ENCODE measurements around the gene ELP1. TPM values are rescaled to one million over a fixed set of nuclear protein-coding genes. Genes with fewer than 3 reads are reported as not detected.

The ELP1 gene
- total and polyA plus RNA-seq, 2 of the 4 experiments (the other 2 are of a cell fraction) = 20.0 to 43.2 TPM

DNA sequence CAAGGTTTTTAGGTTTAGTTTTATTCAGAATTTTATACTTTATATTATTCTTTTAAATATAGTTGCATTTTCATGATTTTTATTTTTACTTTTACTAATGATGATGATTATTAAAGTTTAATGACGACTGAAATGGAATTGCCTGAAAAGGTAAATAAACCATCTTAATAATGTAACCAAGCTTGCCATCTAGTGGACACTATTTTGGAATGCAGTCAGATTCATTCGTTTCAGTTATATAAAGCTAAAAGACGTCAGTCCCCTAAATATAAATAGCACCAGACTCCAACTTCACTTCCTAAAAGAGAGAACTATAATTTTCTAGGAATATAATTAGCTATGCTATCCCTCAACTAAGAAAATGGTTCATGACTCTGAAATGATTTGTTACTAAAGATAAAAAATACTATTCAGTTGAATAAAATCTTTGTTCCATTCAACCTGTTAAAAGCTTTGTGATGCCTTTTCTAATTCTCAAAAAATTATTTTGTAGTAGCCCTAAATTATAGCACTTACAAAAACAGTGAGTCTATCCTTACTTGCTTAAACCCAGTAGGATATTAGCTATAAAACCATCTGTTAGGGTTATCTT lies 20.2 kb upstream of the ELP1 start:
- Histone ChIP-seq H3K9me3 (ENCODE audit: control insufficient read depth, insufficient read depth, low read length) (no peaks in the 10 kb centered on the region), H3K4me3 (ENCODE audit: insufficient read depth, low read depth, low read length) (no peak overlapping the region), H3K4me2 (ENCODE audit: low read depth, low read length) (no peak overlapping the region), H3K9ac (ENCODE audit: low read depth, low read length) (no peak overlapping the region), H3K56ac (ENCODE audit: extremely low read depth, insufficient read depth, low read length) (no peak overlapping the region), H4K91ac (ENCODE audit: insufficient read depth, low read depth, low read length) (no peak overlapping the region), H3K4ac (ENCODE audit: low read depth, low read length) (no peak overlapping the region), H3K27ac (ENCODE audit: insufficient read depth, low read length) (no peak overlapping the region), H2AK5ac (ENCODE audit: low read depth, low read length) (no peak overlapping the region), H3K79me1 (ENCODE audit: low read depth in 1 of 2, low read length in 2 of 2) (no peaks in the 10 kb centered on the region; a peak in 1 of 4 replicates), H3K18ac (ENCODE audit: low read depth, low read length) (no peak overlapping the region), H3K23ac (ENCODE audit: low read depth, low read length) (no peak overlapping the region), H4K5ac (ENCODE audit: low read depth, low read length) (no peak overlapping the region), H2AK9ac (replicated peaks; ENCODE audit: low read depth, low read length, poor library complexity) (no peak overlapping the region), H3K36me3 (ENCODE audit: control insufficient read depth, insufficient read depth, low read length) (peaks cover 2% of the 10 kb centered on the region), H2BK15ac (ENCODE audit: low read depth, low read length) (no peak overlapping the region), H2BK20ac (ENCODE audit: low read depth, low read length) (no peak overlapping the region), H3K9me1 (ENCODE audit: insufficient read depth, low read length) (no peaks in the 10 kb centered on the region), H3K27me3 (ENCODE audit: control insufficient read depth, insufficient read depth, low read length) (no peaks in the 10 kb centered on the region), H4K20me1 (ENCODE audit: insufficient read depth, low read length) (no peaks in the 10 kb centered on the region), H3K4me1 (ENCODE audit: control insufficient read depth, insufficient read depth, low read length) (no peaks in the 10 kb centered on the region), H2BK5ac (ENCODE audit: low read depth, low read length, poor library complexity, severe bottlenecking) (no peak overlapping the region), H4K8ac (ENCODE audit: low read depth in 2 of 2, low read length in 2 of 2) (no peak overlapping the region), H2AFZ (replicated peaks; ENCODE audit: low read length, poor library complexity) (no peak overlapping the region), H2BK120ac (ENCODE audit: low read depth, low read length) (no peak overlapping the region), H3K14ac (replicated peaks; ENCODE audit: low read depth, low read length) (no peak overlapping the region)
- intact Hi-C loops (cut with micrococcal nuclease) (no loop called here), in situ Hi-C loops (cut with MboI; ENCODE audit: low sequenced_read_pairs) (no loop called here), dilution Hi-C loops (cut with HindIII; ENCODE audit: low sequenced_read_pairs, unreplicated experiment) (no loop called here)
- BruUV-seq (replicated peaks) = no TSS peak
- ATAC-seq (ENCODE audit: low read depth) (peak; percentile 74), DNase-seq (peak; percentile 71)
- ChIA-PET CTCF (interaction anchor here (0.6 to 1.3 kb wide), 10 partner anchors 8 to 1488 kb away, joined by 3 to 4 read pairs (median 3); no protein-coding TSS in a partner anchor), POLR2A (ENCODE audit: unreplicated experiment) (interaction anchor here (1.1 kb wide), 1 partner anchor 18 kb away, joined by 3 read pairs; no protein-coding TSS in a partner anchor)
- no CpG with 5 or more reads among the region's 3 CpGs for WGBS, 2 experiments (ENCODE audit: extremely low coverage in 2 of 2, insufficient read length in 1 of 2)
- TF ChIP-seq RFX5 (IDR thresholded peaks at IDR 0.05; ENCODE audit: low read depth, low read length) (no peak), RCOR1 (IDR thresholded peaks at IDR 0.05; ENCODE audit: insufficient replicate concordance, low read length) (no peak), SMC3 (IDR thresholded peaks at IDR 0.05; ENCODE audit: low read depth, low read length) (peak; percentile 38; the same call in 1 of the 2 replicates), RAD21 (IDR thresholded peaks at IDR 0.05; ENCODE audit: low read length) (peak; percentile 33; the same call in 1 of the 2 replicates)
- TF ChIP-seq, protein P1, sequence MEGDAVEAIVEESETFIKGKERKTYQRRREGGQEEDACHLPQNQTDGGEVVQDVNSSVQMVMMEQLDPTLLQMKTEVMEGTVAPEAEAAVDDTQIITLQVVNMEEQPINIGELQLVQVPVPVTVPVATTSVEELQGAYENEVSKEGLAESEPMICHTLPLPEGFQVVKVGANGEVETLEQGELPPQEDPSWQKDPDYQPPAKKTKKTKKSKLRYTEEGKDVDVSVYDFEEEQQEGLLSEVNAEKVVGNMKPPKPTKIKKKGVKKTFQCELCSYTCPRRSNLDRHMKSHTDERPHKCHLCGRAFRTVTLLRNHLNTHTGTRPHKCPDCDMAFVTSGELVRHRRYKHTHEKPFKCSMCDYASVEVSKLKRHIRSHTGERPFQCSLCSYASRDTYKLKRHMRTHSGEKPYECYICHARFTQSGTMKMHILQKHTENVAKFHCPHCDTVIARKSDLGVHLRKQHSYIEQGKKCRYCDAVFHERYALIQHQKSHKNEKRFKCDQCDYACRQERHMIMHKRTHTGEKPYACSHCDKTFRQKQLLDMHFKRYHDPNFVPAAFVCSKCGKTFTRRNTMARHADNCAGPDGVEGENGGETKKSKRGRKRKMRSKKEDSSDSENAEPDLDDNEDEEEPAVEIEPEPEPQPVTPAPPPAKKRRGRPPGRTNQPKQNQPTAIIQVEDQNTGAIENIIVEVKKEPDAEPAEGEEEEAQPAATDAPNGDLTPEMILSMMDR (conservative IDR thresholded peaks at IDR 0.05; ENCODE audit: low read depth, low read length) = peak; percentile 70
